Measurements from ENCODE around the gene FAM78A.

DNA sequence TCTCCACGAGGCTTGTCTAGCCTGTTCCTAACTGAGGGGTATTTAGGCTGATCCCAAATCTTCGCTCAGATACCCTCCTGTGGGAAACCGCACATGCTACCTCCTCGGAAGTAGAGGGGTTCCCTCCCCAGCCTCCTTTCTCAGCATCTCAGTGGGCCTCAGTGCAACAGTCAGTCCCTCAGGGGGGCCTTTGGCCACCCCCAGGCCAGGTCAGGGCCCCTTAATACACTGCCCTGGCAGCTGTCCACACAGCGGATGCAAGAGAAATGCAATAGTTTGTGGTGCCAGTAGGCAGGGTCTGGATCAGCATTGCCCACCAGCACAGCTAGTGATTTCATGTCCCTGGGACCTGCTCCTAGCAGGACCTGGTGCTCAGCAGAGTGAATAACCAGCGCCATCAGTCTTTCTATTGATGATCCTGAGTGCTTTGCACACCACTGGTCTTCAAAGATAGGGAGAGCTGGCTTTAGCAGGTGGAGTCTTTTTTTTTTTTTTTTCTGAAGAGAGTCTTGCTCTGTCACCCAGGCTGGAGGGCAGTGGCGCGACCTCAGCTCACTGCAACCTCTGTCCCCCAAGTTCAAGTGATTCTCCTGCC, 20.7 kb upstream of the FAM78A start:
- TF ChIP-seq POLR2A (IDR thresholded peaks at IDR 0.05; ENCODE audit: low read length) (no peak), GATA1 (IDR thresholded peaks at IDR 0.05; ENCODE audit: low read depth, low read length) (no peak)

Data from erythroblast (primary cell).